Measurements from ENCODE around the gene KY. TPM values are rescaled to one million over a fixed set of nuclear protein-coding genes. Genes with fewer than 3 reads are reported as not detected.

KY gene
- total and polyA plus RNA-seq, 4 donors: 0.06 to 0.21 (median 0.15) TPM; not detected in 1

GRCh38 chr3:134667956-134668355 is 17.1 kb upstream of the KY start:
- 69 to 79% methylated on average over 3 of the region's 3 CpGs for WGBS, 2 donors
- H3K4me3 ChIP-seq: no peak overlapping the region
- DNase-seq (no peak), ATAC-seq (ENCODE audit: insufficient read depth, low FRiP score) (no peak)
- no peaks in the 10 kb centered on the region for H3K36me3 ChIP-seq (ENCODE audit: control insufficient read depth in 4 of 4, insufficient read depth in 4 of 4, low read length in 4 of 4)
- H3K27me3 ChIP-seq (ENCODE audit: control insufficient read depth in 3 of 3, insufficient read depth in 3 of 3, low read length in 2 of 3): peaks cover 0 to 3% (median 0%) of the 10 kb centered on the region in 3 donors
- TF ChIP-seq CTCF (IDR thresholded peaks at IDR 0.05; ENCODE audit: control extremely low read depth, extremely low read depth): no peak
- H3K9ac ChIP-seq (ENCODE audit: insufficient read depth in 1 of 2, low read length in 2 of 2): no peak overlapping the region
- H3K4me1 ChIP-seq (ENCODE audit: control insufficient read depth in 5 of 5, insufficient read depth in 5 of 5, low read length in 5 of 5): no peaks in the 10 kb centered on the region
- H3K27ac ChIP-seq (ENCODE audit: low read depth in 1 of 2, low read length in 1 of 2): no peak overlapping the region
- H3K9me3 ChIP-seq (ENCODE audit: control insufficient read depth in 4 of 4, insufficient read depth in 3 of 4, low read length in 3 of 4): peaks cover 0 to 3% (median 0%) of the 10 kb centered on the region in 4 donors

- ATAC-seq (ENCODE audit: insufficient read depth, low FRiP score) (no peak), DNase-seq (no peak)
- Histone ChIP-seq H3K27ac (ENCODE audit: low read depth in 1 of 2, low read length in 1 of 2) (no peak overlapping the region), H3K9ac (ENCODE audit: insufficient read depth in 1 of 2, low read length in 2 of 2) (no peak overlapping the region), H3K4me3 (no peak overlapping the region), H3K9me3 (ENCODE audit: control insufficient read depth in 4 of 4, insufficient read depth in 3 of 4, low read length in 3 of 4) (peaks cover 0 to 3% (median 0%) of the 10 kb centered on the region in 4 donors), H3K4me1 (ENCODE audit: control insufficient read depth in 5 of 5, insufficient read depth in 5 of 5, low read length in 5 of 5) (no peaks in the 10 kb centered on the region), H3K36me3 (ENCODE audit: control insufficient read depth in 4 of 4, insufficient read depth in 4 of 4, low read length in 4 of 4) (no peaks in the 10 kb centered on the region), H3K27me3 (ENCODE audit: control insufficient read depth in 3 of 3, insufficient read depth in 3 of 3, low read length in 2 of 3) (peaks cover 0 to 3% (median 0%) of the 10 kb centered on the region in 3 donors)
- TF ChIP-seq CTCF (IDR thresholded peaks at IDR 0.05; ENCODE audit: control extremely low read depth, extremely low read depth): no peak
- 90 to 97% methylated on average over 3 of the region's 3 CpGs for WGBS, 2 donors
These were observed 16.6 kb upstream of the KY start for GRCh38 chr3:134667406-134667805.

- Histone ChIP-seq H3K9me3 (ENCODE audit: control insufficient read depth in 4 of 4, insufficient read depth in 3 of 4, low read length in 3 of 4) (peaks cover 0 to 3% (median 0%) of the 10 kb centered on the region in 4 donors), H3K27ac (ENCODE audit: low read depth in 1 of 2, low read length in 1 of 2) (peak overlapping the region in 1 of 2 donors; percentile 54), H3K4me1 (ENCODE audit: control insufficient read depth in 5 of 5, insufficient read depth in 5 of 5, low read length in 5 of 5) (no peaks in the 10 kb centered on the region), H3K36me3 (ENCODE audit: control insufficient read depth in 4 of 4, insufficient read depth in 4 of 4, low read length in 4 of 4) (no peaks in the 10 kb centered on the region), H3K27me3 (ENCODE audit: control insufficient read depth in 3 of 3, insufficient read depth in 3 of 3, low read length in 2 of 3) (peaks cover 0 to 3% (median 0%) of the 10 kb centered on the region in 3 donors), H3K4me3 (no peak overlapping the region), H3K9ac (ENCODE audit: insufficient read depth in 1 of 2, low read length in 2 of 2) (no peak overlapping the region)
- no peak for ATAC-seq (ENCODE audit: insufficient read depth, low FRiP score)
- peak in 1 of 3 donors; percentile 6 for DNase-seq
- WGBS, 2 donors: 81 to 85% methylated on average over 9 of the region's 9 CpGs
- no peak for TF ChIP-seq CTCF (IDR thresholded peaks at IDR 0.05; ENCODE audit: control extremely low read depth, extremely low read depth)
These were observed 16.1 kb upstream of the KY start for GRCh38 chr3:134666885-134667284.

GRCh38 chr3:134666466-134666865 is 15.6 kb upstream of the KY start:
- WGBS, 2 donors: 62 to 80% methylated on average over 4 of the region's 4 CpGs
- Histone ChIP-seq H3K4me1 (ENCODE audit: control insufficient read depth in 5 of 5, insufficient read depth in 5 of 5, low read length in 5 of 5) (no peaks in the 10 kb centered on the region), H3K27ac (ENCODE audit: low read depth in 1 of 2, low read length in 1 of 2) (peak overlapping the region in 1 of 2 donors; percentile 54), H3K27me3 (ENCODE audit: control insufficient read depth in 3 of 3, insufficient read depth in 3 of 3, low read length in 2 of 3) (peaks cover 0 to 3% (median 0%) of the 10 kb centered on the region in 3 donors), H3K36me3 (ENCODE audit: control insufficient read depth in 4 of 4, insufficient read depth in 4 of 4, low read length in 4 of 4) (no peaks in the 10 kb centered on the region), H3K4me3 (no peak overlapping the region), H3K9ac (ENCODE audit: insufficient read depth in 1 of 2, low read length in 2 of 2) (no peak overlapping the region), H3K9me3 (ENCODE audit: control insufficient read depth in 4 of 4, insufficient read depth in 3 of 4, low read length in 3 of 4) (no peaks in the 10 kb centered on the region)
- no peak for TF ChIP-seq CTCF (IDR thresholded peaks at IDR 0.05; ENCODE audit: control extremely low read depth, extremely low read depth)
- no peak for DNase-seq
- no peak for ATAC-seq (ENCODE audit: insufficient read depth, low FRiP score)

All from lung (tissue), 12 donors.